Activated T-helper 2 cell treated with anti-CD3 and anti-CD28 coated beads, Interferon-gamma antibody, Interleukin-2, Interleukin-4, amounts not matched to agents 10 μg/mL and 5 μg/mL and 100 μg/mL, durations not matched to agents 14 hours and 24 hours and 36 hours (primary cell): ENCODE data around the gene HK2. TPM values are rescaled to one million over a fixed set of nuclear protein-coding genes. Genes with fewer than 3 reads are reported as not detected.

Experiments
- DNase-seq: peaks from one replicate; pipeline ENCODE4 v3.0.0; 2021; ENCODE audit warnings: low spot score
- H3K27ac Mint-ChIP-seq: one replicate; pipeline ENCODE4 v1.8.0; 2021; ENCODE audit warnings: mixed read lengths
- H3K27me3 Mint-ChIP-seq: one replicate; pipeline ENCODE4 v1.8.0; 2021; ENCODE audit warnings: low read depth, mixed read lengths
- H3K36me3 Mint-ChIP-seq: one replicate; pipeline ENCODE4 v1.8.0; 2021; ENCODE audit warnings: low read depth, mixed read lengths
- H3K4me1 Mint-ChIP-seq: one replicate; pipeline ENCODE4 v1.8.0; 2021; ENCODE audit warnings: low read depth, mixed read lengths
- H3K4me3 Mint-ChIP-seq: one replicate; pipeline ENCODE4 v1.8.0; 2021; ENCODE audit warnings: low read depth, mild to moderate bottlenecking, moderate library complexity, mixed read lengths
- H3K9me3 Mint-ChIP-seq: one replicate; pipeline ENCODE4 v1.8.0; 2021; ENCODE audit warnings: mixed read lengths
- intact Hi-C: fragments of 100-400 bp; cut with micrococcal nuclease; formaldehyde crosslinking; loops from one replicate; pipeline ENCODE4 v1.15.1; 2023
- total RNA-seq: library from RNA; stranded (reverse); gene quantifications from 2 replicates; pipeline ENCODE4 v1.2.3, GENCODE V29; 2022

The HK2 gene
- total RNA-seq, 1 donor from 2014 or later = 102 TPM

DNA sequence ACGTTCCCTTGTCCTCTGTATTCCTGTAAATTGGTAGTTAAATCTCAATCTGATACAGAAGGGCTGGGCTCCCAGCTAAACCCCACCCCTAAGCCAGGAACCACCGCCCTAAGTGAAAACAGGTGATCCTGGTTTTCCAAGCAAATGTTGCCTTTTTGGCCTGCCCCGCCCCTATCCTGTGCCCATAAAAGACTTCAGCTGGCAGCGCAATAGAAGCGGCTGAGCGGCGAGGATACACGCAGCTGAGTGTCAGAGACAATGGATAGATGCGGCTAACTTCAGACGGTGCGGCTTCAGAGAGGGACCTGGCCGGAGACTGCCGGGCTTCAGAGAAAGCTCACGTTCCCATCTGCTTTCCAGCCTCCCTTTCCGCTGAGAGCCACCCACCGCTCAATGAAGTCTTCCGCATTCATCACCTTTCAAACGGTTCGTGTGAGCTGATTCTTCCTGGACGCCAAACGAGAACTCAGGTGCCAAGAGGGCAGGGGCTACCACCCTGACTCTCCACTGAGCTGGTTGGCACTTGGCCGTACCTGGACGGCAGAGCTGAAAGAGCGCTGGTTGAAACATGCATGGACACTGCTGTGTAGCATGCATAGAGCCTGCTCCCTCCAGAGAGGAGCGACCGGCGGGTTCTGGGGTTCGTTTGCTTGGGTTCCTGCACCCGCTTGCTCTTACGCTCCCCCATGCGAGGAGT, 75.0 kb downstream of the HK2 start:
- Mint-ChIP-seq H3K27me3 (peaks cover 29% of the 10 kb centered on the region), H3K4me3 (no peak overlapping the region), H3K36me3 (no peaks in the 10 kb centered on the region), H3K27ac (no peak overlapping the region), H3K4me1 (peaks cover 5% of the 10 kb centered on the region), H3K9me3 (no peaks in the 10 kb centered on the region)
- DNase-seq = no peak
- intact Hi-C loops = no loop called here

DNA sequence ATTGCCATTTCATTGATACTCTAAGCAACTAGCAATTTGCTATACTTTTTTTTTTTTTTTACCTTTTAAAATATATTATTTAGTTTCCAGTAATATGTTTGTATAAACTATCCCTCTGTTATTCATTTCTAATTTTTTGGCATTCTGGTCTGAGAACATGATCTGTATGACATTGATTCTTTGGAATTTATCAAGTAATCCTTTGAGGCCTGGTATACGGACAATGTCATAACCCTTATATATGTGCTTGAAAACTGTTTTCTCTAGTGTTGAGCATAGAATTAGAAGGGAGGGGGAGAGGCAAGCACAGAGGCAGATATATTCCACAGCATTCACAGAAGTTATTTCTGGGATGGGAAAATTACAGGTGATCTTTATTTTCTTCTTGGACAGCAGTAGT, 76.3 kb downstream of the HK2 start:
- H3K4me1 Mint-ChIP-seq = peaks cover 8% of the 10 kb centered on the region
- H3K27me3 Mint-ChIP-seq = peaks cover 38% of the 10 kb centered on the region
- H3K27ac Mint-ChIP-seq = no peak overlapping the region
- no peak for DNase-seq
- no peak overlapping the region for H3K4me3 Mint-ChIP-seq
- no peaks in the 10 kb centered on the region for H3K9me3 Mint-ChIP-seq
- H3K36me3 Mint-ChIP-seq = no peaks in the 10 kb centered on the region
- intact Hi-C loops = loop anchor here (10.0 kb wide), 1 partner anchor 145 kb away; no protein-coding TSS in a partner anchor

DNA sequence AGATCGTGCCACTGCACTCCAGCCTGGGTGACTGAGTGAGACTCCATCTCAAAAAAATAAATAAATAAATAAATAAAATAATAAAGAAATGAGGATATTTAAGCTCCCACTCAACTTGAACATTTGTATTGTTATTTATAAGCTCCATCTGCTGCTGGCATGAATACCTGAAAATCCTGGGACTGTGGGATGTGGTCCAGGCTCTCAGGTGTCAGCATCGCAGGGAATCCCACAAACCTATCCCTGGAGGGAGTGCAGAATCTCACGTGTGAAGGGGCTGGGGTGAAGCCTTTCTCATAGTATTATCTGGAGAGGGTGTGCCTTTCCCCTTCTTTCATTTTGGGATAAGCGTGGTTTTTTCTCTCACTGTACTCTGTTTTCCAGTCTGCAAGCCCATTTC, 77.1 kb downstream of the HK2 start:
- H3K9me3 Mint-ChIP-seq = no peaks in the 10 kb centered on the region
- no peak overlapping the region for H3K27ac Mint-ChIP-seq
- H3K36me3 Mint-ChIP-seq = no peaks in the 10 kb centered on the region
- H3K4me3 Mint-ChIP-seq = no peak overlapping the region
- intact Hi-C loops = loop anchor here (10.0 kb wide), 1 partner anchor 144 kb away; no protein-coding TSS in a partner anchor
- peaks cover 16% of the 10 kb centered on the region for H3K4me1 Mint-ChIP-seq
- DNase-seq = no peak
- peaks cover 39% of the 10 kb centered on the region for H3K27me3 Mint-ChIP-seq

- no peaks in the 10 kb centered on the region for H3K36me3 Mint-ChIP-seq
- H3K4me1 Mint-ChIP-seq = peaks cover 13% of the 10 kb centered on the region
- H3K27me3 Mint-ChIP-seq = peaks cover 36% of the 10 kb centered on the region
- no peak overlapping the region for H3K27ac Mint-ChIP-seq
- no peaks in the 10 kb centered on the region for H3K9me3 Mint-ChIP-seq
- intact Hi-C loops = loop anchor here (10.0 kb wide), 1 partner anchor 139 kb away; no protein-coding TSS in a partner anchor
- no peak for DNase-seq
- H3K4me3 Mint-ChIP-seq = no peak overlapping the region
Measured at GRCh38 chr2:74915743-74916142, 81.8 kb downstream of the HK2 start.

DNA sequence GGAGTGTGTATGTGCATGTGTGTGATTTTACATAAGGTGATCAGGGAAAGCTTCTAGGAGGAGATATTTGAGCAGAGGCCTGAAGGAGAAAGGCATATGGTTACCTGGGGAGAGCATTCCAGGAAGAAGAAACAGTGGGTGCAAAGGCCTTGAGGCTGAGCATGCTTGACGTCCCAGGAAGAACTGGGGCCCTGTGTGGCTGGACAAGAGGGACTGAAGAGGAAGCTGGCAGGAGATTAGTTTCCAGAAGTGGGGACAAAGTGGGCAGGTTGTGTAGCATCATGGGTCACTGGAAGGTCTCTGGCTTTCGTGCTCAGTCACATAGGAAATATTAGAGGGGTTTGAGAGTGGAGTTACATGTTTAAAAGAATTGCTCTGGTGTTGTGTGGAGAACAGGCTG, 82.5 kb downstream of the HK2 start:
- intact Hi-C loops = loop anchor here (10.0 kb wide), 1 partner anchor 138 kb away; no protein-coding TSS in a partner anchor
- H3K9me3 Mint-ChIP-seq = no peaks in the 10 kb centered on the region
- no peak for DNase-seq
- peaks cover 38% of the 10 kb centered on the region for H3K27me3 Mint-ChIP-seq
- H3K4me3 Mint-ChIP-seq = no peak overlapping the region
- H3K4me1 Mint-ChIP-seq = peaks cover 13% of the 10 kb centered on the region
- H3K36me3 Mint-ChIP-seq = no peaks in the 10 kb centered on the region
- H3K27ac Mint-ChIP-seq = no peak overlapping the region

- Mint-ChIP-seq H3K27ac (no peak overlapping the region), H3K36me3 (no peaks in the 10 kb centered on the region), H3K27me3 (peaks cover 35% of the 10 kb centered on the region), H3K9me3 (no peaks in the 10 kb centered on the region), H3K4me1 (peaks cover 13% of the 10 kb centered on the region), H3K4me3 (no peak overlapping the region)
- DNase-seq = no peak
- intact Hi-C loops = loop anchor here (10.0 kb wide), 1 partner anchor 137 kb away; no protein-coding TSS in a partner anchor
Measured at GRCh38 chr2:74917702-74918619, 84.0 kb downstream of the HK2 start.

DNA sequence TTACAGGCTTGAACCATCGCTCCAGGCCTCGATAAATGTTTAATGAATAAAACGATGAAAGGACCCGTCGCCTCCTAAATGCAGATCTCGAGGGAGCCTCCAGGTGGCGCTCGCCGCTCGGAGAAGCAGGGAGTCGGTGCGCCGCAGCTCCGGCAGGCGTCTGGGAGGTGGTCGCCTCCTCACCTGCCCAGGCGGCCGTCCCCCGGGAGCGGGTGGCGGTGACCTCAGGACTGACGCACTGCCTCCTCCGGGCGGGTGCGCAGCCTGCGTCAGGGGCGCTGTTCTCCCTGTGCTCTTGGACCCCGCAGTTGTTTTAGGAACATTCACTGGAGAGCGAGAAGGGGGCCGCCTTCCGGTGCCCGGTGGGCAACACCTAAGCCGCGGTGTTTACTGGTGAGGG, 85.9 kb downstream of the HK2 start:
- intact Hi-C loops = loop anchor here (1.0 to 10.0 kb wide), 2 partner anchors 135 to 484 kb away; no protein-coding TSS in a partner anchor
- H3K36me3 Mint-ChIP-seq = no peaks in the 10 kb centered on the region
- no peak overlapping the region for H3K4me3 Mint-ChIP-seq
- peak; percentile 51 for DNase-seq
- H3K27me3 Mint-ChIP-seq = peaks cover 22% of the 10 kb centered on the region
- H3K27ac Mint-ChIP-seq = no peak overlapping the region
- H3K9me3 Mint-ChIP-seq = no peaks in the 10 kb centered on the region
- H3K4me1 Mint-ChIP-seq = peaks cover 9% of the 10 kb centered on the region

DNA sequence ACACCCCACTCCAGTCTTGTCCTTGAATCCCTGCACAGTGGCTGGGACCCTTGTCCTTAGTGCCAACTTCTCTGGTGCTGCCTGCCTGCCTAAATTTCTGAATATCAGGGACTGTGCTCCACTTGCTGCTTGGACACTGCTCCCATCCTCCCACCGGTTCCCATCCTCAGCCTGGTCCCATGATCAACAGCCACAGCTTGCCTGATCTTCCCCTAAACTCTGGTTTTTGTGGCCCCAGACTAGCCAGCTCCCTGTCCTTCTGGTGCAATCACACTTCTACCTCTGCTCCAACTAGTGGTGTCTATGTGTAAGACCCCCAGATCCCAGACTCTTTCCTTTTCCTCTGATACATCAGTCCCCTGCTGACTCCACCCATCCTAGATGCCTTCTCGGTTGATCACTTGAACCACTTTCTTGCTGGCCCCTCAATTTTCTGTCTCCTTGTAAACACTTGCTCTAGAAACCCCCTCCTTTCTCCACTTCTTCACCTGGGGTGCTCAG, 87.4 kb downstream of the HK2 start:
- Mint-ChIP-seq H3K27ac (no peak overlapping the region), H3K9me3 (no peaks in the 10 kb centered on the region), H3K27me3 (peaks cover 19% of the 10 kb centered on the region), H3K4me3 (no peak overlapping the region), H3K4me1 (no peaks in the 10 kb centered on the region), H3K36me3 (no peaks in the 10 kb centered on the region)
- DNase-seq = no peak
- intact Hi-C loops = no loop called here

DNA sequence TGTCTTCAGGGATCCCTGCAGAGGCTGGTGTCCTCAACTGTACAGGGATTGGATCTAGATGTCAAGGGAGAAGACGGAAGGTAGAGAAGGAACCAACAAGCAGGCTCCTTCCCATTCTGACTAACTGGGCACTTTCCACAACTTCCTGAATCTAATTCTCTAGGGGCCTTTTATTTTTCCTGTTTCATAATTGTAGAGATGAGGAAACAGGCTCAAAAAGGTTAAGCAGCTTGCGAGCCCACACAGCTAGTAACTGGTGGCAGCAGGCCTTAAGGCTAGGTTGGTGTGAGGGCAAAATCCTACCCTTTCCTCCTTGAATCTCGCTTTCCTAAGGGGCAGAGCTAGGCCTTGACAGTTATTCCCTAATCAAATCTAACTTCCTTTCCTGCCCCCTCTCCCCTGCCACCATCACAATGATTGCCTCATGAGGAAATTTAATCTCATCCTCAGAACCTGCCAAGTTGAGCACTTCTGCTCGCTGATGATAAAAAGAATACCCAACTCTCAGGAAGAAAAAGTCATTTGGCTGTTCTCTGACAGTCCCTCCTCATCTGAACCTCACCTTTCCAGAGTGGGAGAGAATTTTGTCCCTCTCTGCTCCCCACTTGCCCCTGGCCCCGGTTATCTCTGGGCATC, 88.8 kb downstream of the HK2 start:
- no peak for DNase-seq
- no peak overlapping the region for H3K27ac Mint-ChIP-seq
- no peak overlapping the region for H3K4me3 Mint-ChIP-seq
- peaks cover 11% of the 10 kb centered on the region for H3K27me3 Mint-ChIP-seq
- H3K4me1 Mint-ChIP-seq = no peaks in the 10 kb centered on the region
- H3K9me3 Mint-ChIP-seq = no peaks in the 10 kb centered on the region
- intact Hi-C loops = no loop called here
- H3K36me3 Mint-ChIP-seq = no peaks in the 10 kb centered on the region

GRCh38 chr2:74924463-74925265, 90.7 kb downstream of the HK2 start:
- H3K4me3 Mint-ChIP-seq = no peak overlapping the region
- H3K9me3 Mint-ChIP-seq = no peaks in the 10 kb centered on the region
- H3K4me1 Mint-ChIP-seq = no peaks in the 10 kb centered on the region
- peaks cover 7% of the 10 kb centered on the region for H3K36me3 Mint-ChIP-seq
- peaks cover 4% of the 10 kb centered on the region for H3K27me3 Mint-ChIP-seq
- DNase-seq = no peak
- no peak overlapping the region for H3K27ac Mint-ChIP-seq
- intact Hi-C loops = no loop called here

DNA sequence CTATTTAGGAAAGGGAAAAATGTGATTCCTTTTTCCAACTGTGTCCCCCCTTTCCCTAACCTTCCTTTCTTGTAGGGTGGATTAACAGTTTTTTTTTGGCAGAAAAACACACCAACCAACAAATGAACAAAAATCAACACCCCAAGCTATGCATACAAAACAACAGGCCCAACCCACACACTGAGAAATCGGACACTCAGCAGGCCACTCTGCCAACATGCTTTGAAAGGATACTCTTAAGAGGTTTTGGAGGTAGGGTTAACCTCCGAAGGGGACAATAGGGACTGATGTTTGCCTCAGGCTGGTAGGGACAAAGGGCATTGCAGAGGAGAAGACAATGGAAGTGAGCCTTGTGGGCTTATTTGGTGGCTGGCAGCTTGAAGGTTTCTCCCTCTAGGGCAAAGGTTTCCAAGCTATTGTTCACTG, 91.4 kb downstream of the HK2 start:
- intact Hi-C loops = no loop called here
- Mint-ChIP-seq H3K36me3 (peaks cover 7% of the 10 kb centered on the region), H3K27me3 (peaks cover 4% of the 10 kb centered on the region), H3K9me3 (no peaks in the 10 kb centered on the region), H3K4me1 (no peaks in the 10 kb centered on the region), H3K4me3 (no peak overlapping the region), H3K27ac (no peak overlapping the region)
- DNase-seq = no peak

DNA sequence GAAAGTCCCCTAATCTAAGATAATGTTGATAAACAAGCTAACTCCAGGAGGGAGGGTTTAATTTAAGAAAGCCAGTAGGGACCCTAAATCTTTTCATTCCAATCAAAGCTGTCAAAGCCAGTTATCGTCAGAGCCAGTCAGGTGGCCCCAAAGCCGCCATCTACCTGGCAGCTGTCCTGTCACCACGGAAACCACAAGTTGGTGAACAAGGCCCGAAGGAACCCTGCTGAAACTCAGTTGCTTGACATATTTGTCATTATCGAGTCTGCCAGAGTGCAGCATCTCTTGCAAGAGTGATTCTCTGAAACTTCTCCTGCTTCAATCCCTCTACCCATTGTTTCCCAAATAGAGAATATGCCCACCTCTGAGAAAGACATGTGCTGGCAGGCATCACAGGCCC, 93.7 kb downstream of the HK2 start:
- Mint-ChIP-seq H3K4me3 (no peak overlapping the region), H3K27ac (no peak overlapping the region), H3K4me1 (no peaks in the 10 kb centered on the region), H3K27me3 (no peaks in the 10 kb centered on the region), H3K9me3 (no peaks in the 10 kb centered on the region), H3K36me3 (peaks cover 7% of the 10 kb centered on the region)
- intact Hi-C loops = no loop called here
- DNase-seq = no peak
